ENCODE data around the gene ARVCF. TPM values are rescaled to one million over a fixed set of nuclear protein-coding genes. Genes with fewer than 3 reads are reported as not detected.

The ARVCF gene
- total and polyA plus RNA-seq, 9 of the 15 experiments (the other 6 are each of a cell fraction or from before 2014, with no cell fraction given), result 0.03 to 97.4 (median 15.6) TPM

- no peak for TF ChIP-seq RCOR1 (IDR thresholded peaks at IDR 0.05; ENCODE audit: borderline replicate concordance in 1 of 2, low read depth in 2 of 2, low read length in 2 of 2)
- TF ChIP-seq CC2D1A (IDR thresholded peaks at IDR 0.05), result no peak
- TF ChIP-seq, protein P1, sequence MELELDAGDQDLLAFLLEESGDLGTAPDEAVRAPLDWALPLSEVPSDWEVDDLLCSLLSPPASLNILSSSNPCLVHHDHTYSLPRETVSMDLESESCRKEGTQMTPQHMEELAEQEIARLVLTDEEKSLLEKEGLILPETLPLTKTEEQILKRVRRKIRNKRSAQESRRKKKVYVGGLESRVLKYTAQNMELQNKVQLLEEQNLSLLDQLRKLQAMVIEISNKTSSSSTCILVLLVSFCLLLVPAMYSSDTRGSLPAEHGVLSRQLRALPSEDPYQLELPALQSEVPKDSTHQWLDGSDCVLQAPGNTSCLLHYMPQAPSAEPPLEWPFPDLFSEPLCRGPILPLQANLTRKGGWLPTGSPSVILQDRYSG (tag; conservative IDR thresholded peaks at IDR 0.05; ENCODE audit: low read depth), result no peak
- TF ChIP-seq MTA3 (IDR thresholded peaks at IDR 0.05; ENCODE audit: borderline replicate concordance), result no peak
- TF ChIP-seq HDAC8 (tag; IDR thresholded peaks at IDR 0.05), result 0 out of 2 replicates have a peak, but pooled peaks have one; percentile 12
- TF ChIP-seq HOMEZ (CRISPR knock-in tag; IDR thresholded peaks at IDR 0.05), result no peak
- TF ChIP-seq MEF2A (IDR thresholded peaks at IDR 0.05; ENCODE audit: control insufficient read depth, low read depth, low read length), result no peak
- TF ChIP-seq PHB (CRISPR knock-in tag; IDR thresholded peaks at IDR 0.05), result 0 out of 2 replicates have a peak, but pooled peaks have one; percentile 65
- no peak for TF ChIP-seq COPS2 (conservative IDR thresholded peaks at IDR 0.05)
- TF ChIP-seq E4F1 (CRISPR knock-in tag; IDR thresholded peaks at IDR 0.05; ENCODE audit: borderline replicate concordance), result 0 out of 2 replicates have a peak, but pooled peaks have one; percentile 23
- no peak for TF ChIP-seq HMG20A (CRISPR knock-in tag; conservative IDR thresholded peaks at IDR 0.05)
- no peak for TF ChIP-seq RREB1 (CRISPR knock-in tag; IDR thresholded peaks at IDR 0.05)
- no peak for TF ChIP-seq BRF1 (IDR thresholded peaks at IDR 0.05; ENCODE audit: borderline replicate concordance, extremely low read depth, insufficient read length)
- TF ChIP-seq POLR2A (conservative IDR thresholded peaks at IDR 0.05), result no peak
- no peak for TF ChIP-seq CEBPG (CRISPR knock-in tag; IDR thresholded peaks at IDR 0.05)
- TF ChIP-seq CEBPG (tag; conservative IDR thresholded peaks at IDR 0.05 in 1 of 2, IDR thresholded peaks at IDR 0.05 in 1 of 2), result no peak
- TF ChIP-seq MAX (CRISPR knock-in tag; IDR thresholded peaks at IDR 0.05), result no peak
- TF ChIP-seq ZKSCAN8 (CRISPR knock-in tag; IDR thresholded peaks at IDR 0.05), result no peak
Observed at GRCh38 chr22:19983741-19984140, 32.9 kb downstream of the ARVCF start (continued).

All from K562 (cell line).